Measurements from ENCODE around the gene ACTL6B. TPM values are rescaled to one million over a fixed set of nuclear protein-coding genes. Genes with fewer than 3 reads are reported as not detected.
"Not testable (repeated sequence)": the region's sequence is repeated elsewhere in the genome, so short reads cannot be mapped to it uniquely, and the experiment has no call there.

Gene ACTL6B
- total RNA-seq, 1 experiment from 2014 or later = 0.90 TPM

DNA sequence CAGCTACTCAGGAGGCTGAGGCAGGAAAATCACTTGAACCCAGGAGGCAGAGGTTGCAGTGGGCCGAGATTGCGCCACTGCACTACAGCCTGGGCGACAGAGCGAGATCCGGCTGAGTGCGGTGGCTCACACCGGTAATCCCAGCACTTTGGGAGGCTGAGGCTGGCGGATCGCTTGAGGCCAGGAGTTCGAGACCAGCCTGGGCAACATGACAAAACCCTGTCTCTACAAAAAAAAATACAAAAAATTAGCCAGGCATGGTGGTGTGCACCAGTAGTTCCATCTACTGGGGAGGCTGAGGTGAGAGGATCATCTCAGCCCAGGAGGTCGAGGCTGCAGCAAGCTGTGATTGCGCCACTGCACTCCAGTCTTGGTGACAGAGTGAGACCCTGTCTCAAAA lies 12.9 kb upstream of the ACTL6B start:
- H3K27me3 ChIP-seq (ENCODE audit: control insufficient read depth, insufficient read depth, low read length); H3K4me3 ChIP-seq (ENCODE audit: insufficient read depth, low read depth, low read length); H3K36me3 ChIP-seq (replicated peaks; ENCODE audit: control insufficient read depth, insufficient read depth, low read length); DNase-seq: not testable (repeated sequence)

DNA sequence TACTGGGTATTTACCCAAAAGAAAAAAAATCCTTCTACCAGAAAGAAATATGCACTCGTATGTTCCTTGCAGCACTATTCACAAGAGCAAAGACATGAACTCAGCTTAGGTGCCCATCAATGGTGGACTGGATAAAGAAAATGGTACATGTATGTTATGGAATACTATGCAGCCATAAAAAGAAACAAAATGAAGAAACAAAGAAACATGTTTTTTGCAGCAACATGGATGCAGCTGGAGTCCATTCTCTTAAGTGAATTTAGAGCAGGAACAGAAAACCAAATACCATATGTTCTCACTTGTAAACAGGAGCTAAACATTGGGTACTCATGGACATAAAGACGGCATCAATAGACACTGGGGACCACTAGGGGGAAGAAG lies 11.8 kb upstream of the ACTL6B start:
- Histone ChIP-seq H3K4me3 (ENCODE audit: insufficient read depth, low read depth, low read length) (no peak overlapping the region), H3K27me3 (ENCODE audit: control insufficient read depth, insufficient read depth, low read length) (peaks cover 5% of the 10 kb centered on the region), H3K36me3 (replicated peaks; ENCODE audit: control insufficient read depth, insufficient read depth, low read length) (no peaks in the 10 kb centered on the region)
- DNase-seq = no peak

DNA sequence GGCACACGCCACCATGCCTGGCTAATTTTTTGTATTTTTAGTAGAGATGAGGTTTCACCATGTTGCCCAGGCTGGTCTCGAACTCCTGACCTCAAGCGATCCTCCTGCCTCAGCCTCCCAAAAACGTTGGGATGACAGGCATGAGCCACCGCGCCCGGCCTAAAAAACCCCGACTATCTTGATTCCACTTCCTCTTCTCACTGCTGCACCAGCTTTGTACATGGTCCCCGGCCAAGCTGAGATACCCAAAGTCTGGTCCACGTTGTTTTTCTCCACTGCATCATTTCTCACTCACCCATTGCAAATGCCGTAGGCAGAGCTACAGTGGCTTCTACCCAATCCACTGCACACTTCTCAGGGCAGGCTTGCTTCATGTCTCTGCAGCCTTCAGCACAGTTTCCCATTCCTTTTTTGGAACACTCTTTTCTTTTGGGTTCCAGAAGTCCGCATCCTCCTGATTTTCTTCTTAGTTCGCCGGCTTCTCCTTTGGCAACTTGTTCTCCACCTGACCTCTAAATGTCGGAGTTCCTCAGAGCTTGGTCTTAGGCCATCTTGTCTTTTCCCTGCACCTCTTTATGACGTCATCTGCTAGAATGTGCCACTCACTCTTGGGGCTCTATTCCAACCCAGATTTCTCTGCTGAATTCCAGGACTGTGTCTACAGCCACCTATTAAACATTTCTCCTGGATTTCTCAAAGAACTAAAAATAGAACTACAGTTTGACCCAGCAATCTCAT lies 11.3 kb upstream of the ACTL6B start:
- no peaks in the 10 kb centered on the region for H3K36me3 ChIP-seq (replicated peaks; ENCODE audit: control insufficient read depth, insufficient read depth, low read length)
- no peak overlapping the region for H3K4me3 ChIP-seq (ENCODE audit: insufficient read depth, low read depth, low read length)
- DNase-seq = no peak
- H3K27me3 ChIP-seq (ENCODE audit: control insufficient read depth, insufficient read depth, low read length) = peaks cover 3% of the 10 kb centered on the region; the same call in 1 of the 2 replicates

DNA sequence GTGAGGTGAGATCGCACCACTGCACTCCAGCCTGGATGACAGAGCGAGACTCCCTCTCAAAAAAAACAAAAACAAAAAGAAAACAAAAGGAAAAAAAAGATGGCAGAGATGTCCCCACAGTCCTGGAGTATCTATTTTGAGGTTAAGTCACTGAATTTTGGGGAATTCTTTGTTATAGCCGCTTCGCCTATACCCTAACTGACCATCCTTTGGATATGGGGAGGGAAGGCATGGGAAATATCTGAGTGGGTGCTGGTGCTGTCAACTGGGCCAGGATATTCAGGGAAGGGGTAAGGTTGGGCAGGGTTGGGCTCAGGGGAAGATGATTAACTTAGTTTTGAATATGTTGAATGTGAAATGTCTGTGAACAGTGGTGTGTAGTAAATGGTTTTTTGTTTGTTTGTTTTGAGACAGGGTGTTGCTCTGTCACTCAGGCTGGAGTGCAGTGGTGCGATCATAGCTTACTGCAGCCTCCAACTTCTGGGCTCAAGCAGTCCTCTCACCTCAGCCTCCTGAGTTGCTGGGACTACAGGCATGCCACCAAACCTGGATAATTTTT lies 9.0 kb upstream of the ACTL6B start:
- Histone ChIP-seq H3K27me3 (ENCODE audit: control insufficient read depth, insufficient read depth, low read length) (no peaks in the 10 kb centered on the region), H3K36me3 (replicated peaks; ENCODE audit: control insufficient read depth, insufficient read depth, low read length) (no peaks in the 10 kb centered on the region)
- no peak for DNase-seq

DNA sequence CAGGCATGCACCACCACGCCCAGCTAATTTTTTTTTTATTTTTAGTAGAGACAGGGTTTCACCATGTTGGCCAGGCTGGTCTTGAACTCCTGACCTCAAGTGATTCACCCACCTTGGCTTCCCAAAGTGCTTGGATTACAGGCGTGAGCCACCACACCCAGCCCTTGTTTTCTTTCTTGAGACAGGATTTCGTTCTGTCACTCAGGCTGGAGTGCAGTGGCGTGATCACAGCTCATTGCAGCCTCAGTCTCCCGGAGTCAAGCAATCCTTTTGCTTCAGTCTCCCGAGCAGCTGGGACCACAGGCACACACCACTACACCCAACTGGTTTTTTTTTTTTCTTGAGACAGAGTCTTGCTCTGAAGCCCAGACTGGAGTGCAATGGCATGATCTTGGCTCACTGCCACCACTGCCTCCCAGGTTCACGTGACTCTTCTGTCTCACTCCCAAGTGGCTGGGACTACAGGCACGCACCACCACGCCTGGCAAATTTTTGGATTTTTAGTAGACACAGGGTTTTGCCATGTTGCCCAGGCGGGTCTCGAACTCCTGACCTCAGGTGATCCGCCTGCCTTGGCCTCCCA lies 6.0 kb upstream of the ACTL6B start:
- not testable (repeated sequence) for H3K27me3 ChIP-seq (ENCODE audit: control insufficient read depth, insufficient read depth, low read length); H3K36me3 ChIP-seq (replicated peaks; ENCODE audit: control insufficient read depth, insufficient read depth, low read length); DNase-seq; H3K4me3 ChIP-seq (ENCODE audit: insufficient read depth, low read depth, low read length)

More for the DNA sequence above, 9.0 kb upstream of the ACTL6B start:
- no peak overlapping the region for H3K4me3 ChIP-seq (ENCODE audit: insufficient read depth, low read depth, low read length)

DNA sequence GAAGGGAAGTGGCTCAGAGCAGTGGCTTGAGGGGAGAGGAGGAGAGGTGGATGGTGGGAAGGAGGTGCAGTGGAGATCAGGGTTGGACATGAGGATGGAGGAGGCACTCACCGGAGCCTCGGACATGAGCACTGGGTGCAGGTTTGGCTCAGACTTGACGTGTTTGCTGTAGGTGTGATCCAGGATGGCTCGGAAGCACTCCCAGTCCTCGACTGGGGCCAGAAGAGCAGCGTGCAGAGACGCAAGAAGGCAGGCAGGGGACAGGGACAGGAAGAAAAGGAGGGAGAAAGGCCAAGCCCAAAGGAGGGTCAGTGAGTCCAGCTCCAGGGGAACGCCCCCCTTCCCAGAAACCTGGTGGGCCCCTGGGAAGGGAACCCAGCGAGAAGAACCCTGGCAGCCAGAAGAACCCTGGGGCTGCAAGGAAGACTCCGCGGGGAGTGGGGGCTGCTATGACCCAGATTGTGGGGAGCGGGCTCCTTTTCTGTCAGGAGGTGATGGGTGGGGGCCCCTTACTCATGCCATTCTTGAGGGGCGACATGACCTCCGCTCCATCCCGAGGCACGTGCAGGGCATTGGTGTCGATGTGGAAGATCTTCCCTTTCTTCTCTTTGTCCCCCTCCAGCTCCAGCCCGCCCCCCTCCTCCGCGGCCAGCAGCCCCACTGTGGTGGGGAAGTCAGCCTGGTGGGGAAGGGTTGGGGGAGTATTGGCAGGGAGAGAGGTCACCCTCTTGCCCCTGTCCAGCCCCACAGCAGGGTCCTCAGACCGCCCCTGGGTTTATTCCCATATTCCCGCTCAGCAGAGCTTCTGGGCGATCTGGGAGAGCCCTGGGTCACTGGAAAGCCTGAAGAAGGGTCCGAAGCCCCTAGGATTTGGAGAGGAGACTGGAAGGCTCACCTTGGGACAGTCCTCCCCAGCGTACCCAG lies 1.1 kb downstream of the ACTL6B start:
- H3K27me3 ChIP-seq (ENCODE audit: control insufficient read depth, insufficient read depth, low read length) = peaks cover 25% of the 10 kb centered on the region
- peak; percentile 64 for DNase-seq
- no peak overlapping the region for H3K4me3 ChIP-seq (ENCODE audit: insufficient read depth, low read depth, low read length)
- no peaks in the 10 kb centered on the region for H3K36me3 ChIP-seq (replicated peaks; ENCODE audit: control insufficient read depth, insufficient read depth, low read length)

DNA sequence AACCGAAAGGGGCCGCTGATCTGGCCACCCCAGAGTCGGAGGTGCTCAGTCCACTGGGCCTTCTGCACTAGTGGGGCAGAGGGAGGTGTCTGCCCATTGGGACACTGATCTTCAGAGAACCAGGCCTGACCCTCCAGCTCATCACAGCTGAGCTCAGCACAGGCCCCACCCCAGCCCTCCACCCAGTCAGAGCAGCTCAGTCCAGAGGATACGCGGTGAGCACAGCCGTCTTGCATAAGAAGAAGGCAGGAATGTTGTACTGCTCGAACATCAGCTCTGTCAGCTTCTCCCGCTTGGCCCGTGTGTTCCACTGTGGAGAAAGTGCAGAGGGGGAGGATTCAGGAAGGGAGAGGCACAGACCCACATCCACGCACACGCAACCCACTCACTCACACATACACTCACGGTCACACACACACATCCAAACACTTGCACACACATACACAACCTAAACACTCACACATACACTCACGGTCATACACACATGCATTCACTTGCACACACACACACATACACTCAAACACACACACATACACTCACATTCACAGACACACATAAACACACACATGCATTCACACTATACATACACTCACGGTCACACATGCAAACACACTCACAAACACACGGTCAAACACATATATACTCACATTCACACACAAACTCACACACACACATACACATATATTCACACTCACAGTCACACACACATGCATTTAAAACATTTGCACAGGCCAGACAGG lies 6.3 kb downstream of the ACTL6B start:
- Histone ChIP-seq H3K4me3 (ENCODE audit: insufficient read depth, low read depth, low read length) (no peak overlapping the region), H3K27me3 (ENCODE audit: control insufficient read depth, insufficient read depth, low read length) (peaks cover 5% of the 10 kb centered on the region), H3K36me3 (replicated peaks; ENCODE audit: control insufficient read depth, insufficient read depth, low read length) (no peaks in the 10 kb centered on the region)
- no peak for DNase-seq

DNA sequence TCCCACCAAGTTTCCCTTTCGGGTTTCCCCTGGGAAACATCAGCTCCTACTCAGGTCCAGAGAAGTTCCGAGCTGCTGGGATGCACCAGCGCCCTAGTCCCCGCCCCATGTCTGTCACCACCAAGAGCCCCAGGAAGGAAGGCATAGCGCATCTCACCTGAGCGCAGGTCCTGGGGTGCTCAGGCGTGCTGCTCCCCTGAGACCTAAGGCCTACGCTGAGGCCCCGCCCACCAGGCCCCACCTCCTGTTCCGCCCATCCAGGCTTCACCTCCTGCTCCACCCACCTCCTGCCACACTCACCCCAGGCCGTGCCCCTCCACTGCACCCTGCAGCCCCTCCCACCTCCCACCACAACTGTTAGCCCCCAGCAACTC lies 13.7 kb downstream of the ACTL6B start:
- Histone ChIP-seq H3K36me3 (replicated peaks; ENCODE audit: control insufficient read depth, insufficient read depth, low read length) (no peaks in the 10 kb centered on the region), H3K4me3 (ENCODE audit: insufficient read depth, low read depth, low read length) (no peak overlapping the region), H3K27me3 (ENCODE audit: control insufficient read depth, insufficient read depth, low read length) (no peaks in the 10 kb centered on the region)
- peak; percentile 96 for DNase-seq

DNA sequence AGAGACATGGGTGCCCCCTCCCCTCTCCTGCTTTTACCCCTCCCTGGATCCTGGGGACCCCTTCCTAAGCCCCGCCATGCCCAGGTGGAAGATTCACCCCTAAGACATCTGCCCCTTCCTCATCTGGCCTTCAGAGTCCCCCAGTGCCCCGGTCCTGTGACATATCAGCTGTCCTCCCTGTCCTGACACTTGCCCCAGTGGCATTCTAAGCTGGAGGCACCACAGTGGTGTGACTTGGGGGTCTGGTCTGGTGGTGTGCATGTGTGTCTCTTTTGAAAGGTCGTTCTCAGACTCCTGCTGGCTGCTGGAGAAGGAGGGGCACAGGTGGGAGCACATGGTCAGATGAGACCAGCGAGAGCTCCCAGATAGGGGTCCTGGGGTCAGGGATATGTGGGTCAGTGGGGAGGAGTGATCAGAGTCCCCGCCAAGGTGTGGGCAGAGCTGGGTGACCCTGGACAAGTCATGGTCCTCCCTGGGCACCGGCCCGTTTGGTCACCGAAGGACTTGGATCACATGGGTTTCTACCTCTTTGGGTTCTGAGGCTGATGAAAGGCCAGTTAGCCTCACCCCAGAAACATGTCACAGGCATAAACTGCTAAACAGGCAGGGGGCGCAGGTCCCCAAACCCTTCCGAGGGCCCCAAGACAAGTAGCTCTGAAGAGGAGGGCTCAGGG lies 14.3 kb downstream of the ACTL6B start:
- DNase-seq = peak; percentile 32
- H3K36me3 ChIP-seq (replicated peaks; ENCODE audit: control insufficient read depth, insufficient read depth, low read length) = no peaks in the 10 kb centered on the region
- H3K4me3 ChIP-seq (ENCODE audit: insufficient read depth, low read depth, low read length) = no peak overlapping the region
- H3K27me3 ChIP-seq (ENCODE audit: control insufficient read depth, insufficient read depth, low read length) = no peaks in the 10 kb centered on the region

DNA sequence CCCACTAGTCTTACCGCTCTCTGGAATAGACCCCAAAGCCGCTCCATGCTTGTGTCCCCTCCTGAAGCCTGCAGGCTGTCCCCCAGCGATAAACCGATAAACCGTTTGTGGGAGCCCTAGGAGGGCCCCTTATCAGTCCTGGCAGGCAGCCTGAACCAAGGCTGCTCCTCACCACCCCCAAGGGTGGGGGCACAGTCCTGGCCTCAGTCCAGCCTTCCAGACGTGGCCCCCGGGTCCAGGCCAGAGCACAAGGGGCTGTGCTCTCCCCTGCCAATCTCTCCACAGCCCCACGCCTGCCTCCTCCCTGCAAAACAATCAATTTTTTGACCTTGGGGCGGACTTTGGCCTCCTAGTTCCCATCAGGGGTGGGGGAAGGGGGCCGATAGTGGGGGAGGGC lies 14.8 kb downstream of the ACTL6B start, which contains the start of gene TFR2:
Gene TFR2 (minus strand): TSS at position 90 of the 397 bp plus-strand sequence. CDS start 43 bp downstream, at position 47.
- Histone ChIP-seq H3K36me3 (replicated peaks; ENCODE audit: control insufficient read depth, insufficient read depth, low read length) (no peaks in the 10 kb centered on the region), H3K4me3 (ENCODE audit: insufficient read depth, low read depth, low read length) (no peak within 1 kb of the TSS), H3K27me3 (ENCODE audit: control insufficient read depth, insufficient read depth, low read length) (no peaks in the 10 kb centered on the region; the same call in 1 of the 2 replicates)
- DNase-seq = peak; percentile 46

DNA sequence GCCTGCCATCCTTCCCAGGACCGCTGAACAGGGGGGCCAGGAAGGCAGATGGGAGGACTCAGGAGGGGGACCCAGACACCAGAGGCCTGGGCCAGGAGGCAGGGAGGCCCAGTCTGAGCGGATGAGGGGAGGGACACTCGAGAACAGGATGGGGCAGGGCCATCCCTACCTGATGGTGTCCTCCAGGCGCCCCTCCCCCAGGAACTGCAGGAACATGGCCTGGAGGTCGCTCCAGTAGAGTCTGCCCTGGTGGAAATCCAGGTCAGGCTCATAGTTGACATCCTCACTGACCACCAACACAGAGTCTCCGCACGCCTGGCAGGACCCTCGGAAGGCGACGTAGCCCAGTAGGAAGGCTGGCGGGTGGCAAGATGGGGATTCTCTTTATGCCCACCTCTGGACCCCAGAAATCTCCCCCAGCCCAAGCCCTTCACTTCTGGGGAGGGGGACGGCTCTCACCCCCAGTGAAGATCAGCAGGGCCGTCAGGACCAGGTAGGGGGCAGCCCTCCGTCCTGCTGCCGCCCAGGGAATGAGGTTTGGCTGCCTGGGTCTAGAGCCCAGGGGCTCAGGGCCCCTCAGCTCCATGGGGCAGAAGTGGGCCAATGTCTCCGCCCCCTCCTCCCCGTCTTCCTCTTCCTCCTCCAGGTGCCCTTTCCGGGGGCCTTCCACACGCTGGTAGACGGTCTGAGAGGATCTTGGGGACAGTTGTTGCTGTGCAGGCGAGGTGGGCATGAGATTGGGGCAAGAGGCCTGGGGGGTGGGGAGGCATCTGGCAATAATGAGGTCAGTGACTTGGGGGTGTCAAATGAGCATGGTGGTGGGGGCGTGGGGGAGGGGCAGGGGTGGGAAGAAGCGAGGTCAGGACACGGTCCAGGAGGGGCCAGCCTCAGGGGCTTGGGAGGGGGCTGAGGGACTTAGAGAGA lies 15.5 kb downstream of the ACTL6B start:
- Histone ChIP-seq H3K4me3 (ENCODE audit: insufficient read depth, low read depth, low read length) (no peak overlapping the region), H3K36me3 (replicated peaks; ENCODE audit: control insufficient read depth, insufficient read depth, low read length) (no peaks in the 10 kb centered on the region), H3K27me3 (ENCODE audit: control insufficient read depth, insufficient read depth, low read length) (no peaks in the 10 kb centered on the region; the same call in 1 of the 2 replicates)
- peak; percentile 65 for DNase-seq

DNA sequence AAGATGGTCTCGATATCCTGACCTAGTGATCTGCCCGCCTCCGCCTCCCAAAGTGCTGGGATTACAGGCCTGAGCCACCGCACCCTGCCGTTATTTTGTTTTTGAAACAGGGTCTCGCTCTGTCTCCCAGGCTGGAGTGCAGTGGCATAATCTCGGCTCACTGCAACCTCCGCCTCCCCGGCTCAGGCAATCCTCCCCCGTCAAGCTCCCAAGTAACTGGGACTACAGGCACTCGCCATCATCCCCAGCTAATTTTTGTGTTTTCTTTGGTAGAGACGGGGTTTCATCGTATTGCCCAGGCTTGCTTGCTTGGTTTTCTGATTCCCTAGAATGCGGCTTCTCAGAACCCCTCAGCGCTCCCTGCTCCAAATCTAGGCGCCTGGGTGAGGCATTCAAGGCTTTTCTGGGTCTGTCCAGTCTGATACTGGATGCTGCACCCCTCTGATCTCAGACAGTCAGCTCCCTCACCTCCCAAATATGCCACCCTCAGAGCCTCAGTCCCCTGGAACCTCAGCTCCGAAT lies 16.2 kb downstream of the ACTL6B start:
- no peak for DNase-seq
- Histone ChIP-seq H3K27me3 (ENCODE audit: control insufficient read depth, insufficient read depth, low read length) (no peaks in the 10 kb centered on the region; the same call in 1 of the 2 replicates), H3K36me3 (replicated peaks; ENCODE audit: control insufficient read depth, insufficient read depth, low read length) (no peaks in the 10 kb centered on the region), H3K4me3 (ENCODE audit: insufficient read depth, low read depth, low read length) (no peak overlapping the region)
